ENCODE data around the gene AGAP9.
"Not testable (repeated sequence)": the region's sequence is repeated elsewhere in the genome, so short reads cannot be mapped to it uniquely, and the experiment has no call there.

DNA sequence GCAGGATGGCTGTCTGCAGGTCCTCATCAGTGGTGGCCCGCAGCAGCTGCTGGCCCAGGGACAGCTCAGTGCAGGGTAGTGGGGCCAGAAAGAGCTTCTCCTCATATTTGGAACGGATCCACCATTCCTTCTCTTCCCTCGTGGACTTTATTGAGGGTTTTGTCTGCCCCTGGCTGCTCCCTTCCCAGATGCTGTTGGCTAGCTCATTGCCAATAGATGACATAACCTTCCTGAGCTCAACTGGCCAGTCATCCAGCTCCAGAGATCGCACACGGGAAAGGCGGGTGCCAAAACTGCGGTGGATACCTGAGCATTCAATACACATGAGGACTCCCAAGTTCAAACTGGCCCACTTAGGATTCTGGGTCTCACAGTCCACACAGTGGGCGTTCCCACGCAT lies 21.1 kb downstream of the AGAP9 start:
- TF ChIP-seq ZNF24 (IDR thresholded peaks at IDR 0.05); HDAC6 (IDR thresholded peaks at IDR 0.05; ENCODE audit: low read depth, low read length); ZNF311 (CRISPR knock-in tag; IDR thresholded peaks at IDR 0.05); NBN (IDR thresholded peaks at IDR 0.05; ENCODE audit: low read depth); HDAC8 (tag; IDR thresholded peaks at IDR 0.05); ZNF232 (CRISPR knock-in tag; IDR thresholded peaks at IDR 0.05); ZNF384 (IDR thresholded peaks at IDR 0.05; ENCODE audit: low read depth, low read length): not testable (repeated sequence)
- TF ChIP-seq, protein P1, sequence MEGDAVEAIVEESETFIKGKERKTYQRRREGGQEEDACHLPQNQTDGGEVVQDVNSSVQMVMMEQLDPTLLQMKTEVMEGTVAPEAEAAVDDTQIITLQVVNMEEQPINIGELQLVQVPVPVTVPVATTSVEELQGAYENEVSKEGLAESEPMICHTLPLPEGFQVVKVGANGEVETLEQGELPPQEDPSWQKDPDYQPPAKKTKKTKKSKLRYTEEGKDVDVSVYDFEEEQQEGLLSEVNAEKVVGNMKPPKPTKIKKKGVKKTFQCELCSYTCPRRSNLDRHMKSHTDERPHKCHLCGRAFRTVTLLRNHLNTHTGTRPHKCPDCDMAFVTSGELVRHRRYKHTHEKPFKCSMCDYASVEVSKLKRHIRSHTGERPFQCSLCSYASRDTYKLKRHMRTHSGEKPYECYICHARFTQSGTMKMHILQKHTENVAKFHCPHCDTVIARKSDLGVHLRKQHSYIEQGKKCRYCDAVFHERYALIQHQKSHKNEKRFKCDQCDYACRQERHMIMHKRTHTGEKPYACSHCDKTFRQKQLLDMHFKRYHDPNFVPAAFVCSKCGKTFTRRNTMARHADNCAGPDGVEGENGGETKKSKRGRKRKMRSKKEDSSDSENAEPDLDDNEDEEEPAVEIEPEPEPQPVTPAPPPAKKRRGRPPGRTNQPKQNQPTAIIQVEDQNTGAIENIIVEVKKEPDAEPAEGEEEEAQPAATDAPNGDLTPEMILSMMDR (IDR thresholded peaks at IDR 0.05 in 2 of 3, conservative IDR thresholded peaks at IDR 0.05 in 1 of 3; ENCODE audit: insufficient read depth in 2 of 3, low read depth in 1 of 3, low read length in 3 of 3) = not testable (repeated sequence)
- TF ChIP-seq, protein P2, sequence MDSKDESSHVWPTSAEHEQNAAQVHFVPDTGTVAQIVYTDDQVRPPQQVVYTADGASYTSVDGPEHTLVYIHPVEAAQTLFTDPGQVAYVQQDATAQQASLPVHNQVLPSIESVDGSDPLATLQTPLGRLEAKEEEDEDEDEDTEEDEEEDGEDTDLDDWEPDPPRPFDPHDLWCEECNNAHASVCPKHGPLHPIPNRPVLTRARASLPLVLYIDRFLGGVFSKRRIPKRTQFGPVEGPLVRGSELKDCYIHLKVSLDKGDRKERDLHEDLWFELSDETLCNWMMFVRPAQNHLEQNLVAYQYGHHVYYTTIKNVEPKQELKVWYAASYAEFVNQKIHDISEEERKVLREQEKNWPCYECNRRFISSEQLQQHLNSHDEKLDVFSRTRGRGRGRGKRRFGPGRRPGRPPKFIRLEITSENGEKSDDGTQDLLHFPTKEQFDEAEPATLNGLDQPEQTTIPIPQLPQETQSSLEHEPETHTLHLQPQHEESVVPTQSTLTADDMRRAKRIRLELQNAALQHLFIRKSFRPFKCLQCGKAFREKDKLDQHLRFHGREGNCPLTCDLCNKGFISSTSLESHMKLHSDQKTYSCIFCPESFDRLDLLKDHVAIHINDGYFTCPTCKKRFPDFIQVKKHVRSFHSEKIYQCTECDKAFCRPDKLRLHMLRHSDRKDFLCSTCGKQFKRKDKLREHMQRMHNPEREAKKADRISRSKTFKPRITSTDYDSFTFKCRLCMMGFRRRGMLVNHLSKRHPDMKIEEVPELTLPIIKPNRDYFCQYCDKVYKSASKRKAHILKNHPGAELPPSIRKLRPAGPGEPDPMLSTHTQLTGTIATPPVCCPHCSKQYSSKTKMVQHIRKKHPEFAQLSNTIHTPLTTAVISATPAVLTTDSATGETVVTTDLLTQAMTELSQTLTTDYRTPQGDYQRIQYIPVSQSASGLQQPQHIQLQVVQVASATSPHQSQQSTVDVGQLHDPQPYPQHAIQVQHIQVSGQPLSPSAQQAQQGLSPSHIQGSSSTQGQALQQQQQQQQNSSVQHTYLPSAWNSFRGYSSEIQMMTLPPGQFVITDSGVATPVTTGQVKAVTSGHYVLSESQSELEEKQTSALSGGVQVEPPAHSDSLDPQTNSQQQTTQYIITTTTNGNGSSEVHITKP (IDR thresholded peaks at IDR 0.05; ENCODE audit: partially characterized antibody) = not testable (repeated sequence)
- TF ChIP-seq, protein P3, sequence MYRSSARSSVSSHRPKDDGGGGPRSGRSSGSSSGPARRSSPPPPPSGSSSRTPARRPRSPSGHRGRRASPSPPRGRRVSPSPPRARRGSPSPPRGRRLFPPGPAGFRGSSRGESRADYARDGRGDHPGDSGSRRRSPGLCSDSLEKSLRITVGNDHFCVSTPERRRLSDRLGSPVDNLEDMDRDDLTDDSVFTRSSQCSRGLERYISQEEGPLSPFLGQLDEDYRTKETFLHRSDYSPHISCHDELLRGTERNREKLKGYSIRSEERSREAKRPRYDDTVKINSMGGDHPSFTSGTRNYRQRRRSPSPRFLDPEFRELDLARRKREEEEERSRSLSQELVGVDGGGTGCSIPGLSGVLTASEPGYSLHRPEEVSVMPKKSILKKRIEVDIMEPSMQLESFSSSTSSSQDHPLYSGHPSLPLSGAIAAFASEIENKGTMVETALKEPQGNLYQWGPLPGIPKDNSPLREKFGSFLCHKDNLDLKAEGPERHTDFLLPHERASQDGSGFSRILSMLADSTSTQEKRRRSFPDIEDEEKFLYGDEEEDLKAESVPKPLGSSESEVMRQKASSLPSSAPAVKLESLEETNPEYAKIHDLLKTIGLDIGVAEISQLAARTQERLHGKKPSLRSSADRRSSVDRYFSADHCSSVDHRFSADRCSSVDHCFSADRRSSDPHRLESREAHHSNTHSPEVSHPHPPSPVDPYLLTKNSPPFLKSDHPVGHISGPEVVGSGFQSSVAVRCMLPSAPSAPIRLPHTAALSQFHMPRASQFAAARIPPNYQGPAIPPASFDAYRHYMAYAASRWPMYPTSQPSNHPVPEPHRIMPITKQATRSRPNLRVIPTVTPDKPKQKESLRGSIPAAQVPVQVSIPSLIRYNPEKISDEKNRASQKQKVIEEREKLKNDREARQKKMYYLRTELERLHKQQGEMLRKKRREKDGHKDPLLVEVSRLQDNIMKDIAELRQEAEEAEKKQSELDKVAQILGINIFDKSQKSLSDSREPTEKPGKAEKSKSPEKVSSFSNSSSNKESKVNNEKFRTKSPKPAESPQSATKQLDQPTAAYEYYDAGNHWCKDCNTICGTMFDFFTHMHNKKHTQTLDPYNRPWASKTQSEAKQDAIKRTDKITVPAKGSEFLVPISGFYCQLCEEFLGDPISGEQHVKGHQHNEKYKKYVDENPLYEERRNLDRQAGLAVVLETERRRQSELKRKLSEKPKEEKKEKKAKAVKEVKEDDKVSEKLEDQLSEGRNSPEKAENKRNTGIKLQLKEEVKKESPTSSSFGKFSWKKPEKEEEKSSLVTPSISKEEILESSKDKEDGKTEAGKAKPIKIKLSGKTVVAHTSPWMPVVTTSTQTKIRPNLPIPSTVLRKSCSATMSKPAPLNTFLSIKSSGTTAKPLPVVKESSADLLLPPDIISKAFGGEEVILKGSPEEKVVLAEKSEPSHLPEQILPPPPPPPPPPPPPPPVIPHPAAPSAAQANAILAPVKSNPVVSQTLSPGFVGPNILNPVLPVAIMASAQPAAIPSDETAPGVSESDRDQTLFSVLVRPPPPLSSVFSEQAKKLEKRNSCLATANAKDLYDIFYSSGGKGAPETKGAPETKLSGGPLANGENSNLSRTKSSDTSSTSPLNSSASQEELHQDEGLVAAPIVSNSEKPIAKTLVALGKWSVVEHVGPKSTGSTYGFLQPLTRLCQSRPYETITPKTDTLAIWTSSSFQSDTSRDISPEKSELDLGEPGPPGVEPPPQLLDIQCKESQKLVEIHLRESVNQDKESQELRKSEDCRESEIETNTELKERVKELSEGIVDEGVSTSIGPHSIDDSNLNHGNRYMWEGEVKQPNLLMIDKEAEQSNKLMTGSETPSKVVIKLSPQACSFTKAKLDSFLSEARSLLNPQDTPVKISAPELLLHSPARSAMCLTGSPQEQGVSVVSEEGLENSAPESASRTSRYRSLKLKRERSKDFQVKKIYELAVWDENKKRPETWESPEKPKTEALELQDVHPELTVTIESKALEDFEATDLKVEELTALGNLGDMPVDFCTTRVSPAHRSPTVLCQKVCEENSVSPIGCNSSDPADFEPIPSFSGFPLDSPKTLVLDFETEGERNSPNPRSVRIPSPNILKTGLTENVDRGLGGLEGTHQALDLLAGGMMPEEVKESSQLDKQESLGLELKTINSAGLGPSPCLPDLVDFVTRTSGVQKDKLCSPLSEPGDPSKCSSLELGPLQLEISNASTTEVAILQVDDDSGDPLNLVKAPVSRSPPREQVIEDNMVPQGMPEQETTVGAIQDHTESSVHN (IDR thresholded peaks at IDR 0.05; ENCODE audit: borderline replicate concordance in 1 of 2, low read depth in 1 of 2) = not testable (repeated sequence)

Measured in K562 (cell line).